Mucosa of descending colon (tissue), 3 donors: ENCODE results near the gene VAV3. TPM values are rescaled to one million over a fixed set of nuclear protein-coding genes. Genes with fewer than 3 reads are reported as not detected.
"Not testable (repeated sequence)": the region's sequence is repeated elsewhere in the genome, so short reads cannot be mapped to it uniquely, and the experiment has no call there.

Experiments
- ATAC-seq: fragments of 200-7000 bp; cut with Tn5 transposase; one replicate; pipeline ENCODE4 v1.9.1; 2020; ENCODE audit warnings: mild to moderate bottlenecking, moderate library complexity
- DNase-seq, 3 donors: peaks; one replicate each; pipeline ENCODE4 v3.0.0-alpha.2; 2020
- H3K36me3 ChIP-seq: fragments of 200-600 bp; one replicate; pipeline ENCODE4 v1.8.0; 2021; ENCODE audit warnings: low read depth, mild to moderate bottlenecking
- H3K4me1 ChIP-seq: fragments of 200-600 bp; one replicate; pipeline ENCODE4 v1.8.0; 2021; ENCODE audit warnings: low read depth, mild to moderate bottlenecking
- H3K4me3 ChIP-seq: fragments of 200-600 bp; one replicate; pipeline ENCODE4 v1.8.0; 2021; ENCODE audit warnings: mild to moderate bottlenecking
- H3K9me3 ChIP-seq: fragments of 200-600 bp; one replicate; pipeline ENCODE4 v1.8.0; 2021; ENCODE audit warnings: mild to moderate bottlenecking
- CTCF ChIP-seq: fragments of 200-600 bp; IDR thresholded peaks from one replicate; pipeline ENCODE4 v1.8.0; 2022; ENCODE audit warnings: antibody characterized with exemption, mild to moderate bottlenecking
- intact Hi-C, 2 donors: fragments of 100-400 bp; cut with DNase I in 1 of 2; cut with micrococcal nuclease in 1 of 2; formaldehyde crosslinking; loops; one replicate each; pipeline versions ENCODE4 v1.11.0 to v1.11.1; 2022; cut with DNase I, micrococcal nuclease
- total RNA-seq, 3 donors: library from RNA; stranded (reverse); fragmentation: NEBNext Ultra II Directional in 2 of 3; extraction: Animal tissue kit (Norgen Biotek cat#: 25700) in 2 of 3; gene quantifications; one replicate each; pipeline versions ENCODE4 v1.2.1 to v1.2.4, GENCODE V29; 2021 to 2023
- donor health status: DM: no; HTN: no; CAD: no; lungs with moderate emphysema.
- donor health status: DM: no; HTN: no; CAD: no.
- donor health status: DM: no; HTN: yes; CAD: no.

Gene VAV3
- total RNA-seq, 3 donors from 2014 or later: 41.3 to 142 (median 101) TPM

- intact Hi-C loops: no loop called here
- no peak for TF ChIP-seq CTCF
- ATAC-seq (no peak), DNase-seq (no peak)
- Histone ChIP-seq H3K4me3 (no peak overlapping the region), H3K4me1 (no peaks in the 10 kb centered on the region), H3K36me3 (no peaks in the 10 kb centered on the region), H3K9me3 (no peaks in the 10 kb centered on the region)
These were observed 44.7 kb upstream of the VAV3 start for GRCh38 chr1:108009603-108010195.

DNA sequence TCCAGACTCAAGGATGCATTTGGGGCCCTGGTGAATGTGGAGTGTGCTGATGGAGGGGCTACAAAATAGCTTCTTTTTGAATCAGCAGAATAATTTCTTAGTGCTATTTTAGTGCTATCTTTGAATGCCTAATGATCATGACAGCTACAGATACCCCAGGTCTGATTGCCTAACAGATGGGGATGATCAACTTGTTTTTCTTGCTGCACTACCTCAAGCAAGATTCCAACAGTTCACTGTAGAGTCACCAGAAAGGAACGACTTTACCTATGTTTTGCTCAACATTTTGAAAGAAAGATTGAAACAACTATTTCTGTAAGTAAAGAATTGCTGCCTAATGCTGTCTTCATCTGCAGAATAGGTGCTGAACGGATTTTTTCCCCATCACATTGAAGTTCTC lies 42.6 kb upstream of the VAV3 start:
- no peak for DNase-seq
- no peak for TF ChIP-seq CTCF
- no peaks in the 10 kb centered on the region for H3K36me3 ChIP-seq
- intact Hi-C loops: no loop called here
- no peak for ATAC-seq
- no peaks in the 10 kb centered on the region for H3K9me3 ChIP-seq
- no peak overlapping the region for H3K4me3 ChIP-seq
- no peaks in the 10 kb centered on the region for H3K4me1 ChIP-seq

- TF ChIP-seq CTCF: no peak
- H3K36me3 ChIP-seq: no peaks in the 10 kb centered on the region
- no peaks in the 10 kb centered on the region for H3K9me3 ChIP-seq
- intact Hi-C loops: no loop called here
- no peak for ATAC-seq
- no peaks in the 10 kb centered on the region for H3K4me1 ChIP-seq
- no peak for DNase-seq
- no peak overlapping the region for H3K4me3 ChIP-seq
These were observed 42.1 kb upstream of the VAV3 start for GRCh38 chr1:108007070-108007469.

DNA sequence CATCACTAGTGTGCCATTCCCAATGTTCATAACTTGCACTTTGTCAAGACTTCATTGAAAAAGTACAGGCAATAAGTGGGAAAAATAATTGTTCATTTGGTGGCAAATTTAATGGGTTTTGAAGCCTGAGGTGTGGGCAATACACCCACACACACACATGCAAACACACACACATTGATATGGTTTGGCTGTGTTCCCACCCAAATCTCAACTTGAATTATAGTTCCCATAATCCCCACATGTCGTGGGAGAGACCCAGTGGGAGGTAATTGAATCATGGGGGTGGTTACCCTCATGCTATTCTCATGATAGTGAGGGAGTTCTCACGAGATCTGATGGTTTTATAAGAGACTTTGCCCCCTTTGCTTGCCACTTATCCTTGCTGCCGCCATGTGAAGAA lies 39.9 kb upstream of the VAV3 start:
- H3K36me3 ChIP-seq, DNase-seq, H3K9me3 ChIP-seq, intact Hi-C loops, ATAC-seq, H3K4me3 ChIP-seq, H3K4me1 ChIP-seq: not testable (repeated sequence)

- no peak overlapping the region for H3K4me3 ChIP-seq
- no peaks in the 10 kb centered on the region for H3K9me3 ChIP-seq
- peaks cover 3% of the 10 kb centered on the region for H3K4me1 ChIP-seq
- no peak for TF ChIP-seq CTCF
- no peaks in the 10 kb centered on the region for H3K36me3 ChIP-seq
- intact Hi-C loops: no loop called here
- ATAC-seq (no peak), DNase-seq (peak in 2 of 3 donors; percentile 12 to 26)
These were observed 35.7 kb upstream of the VAV3 start for GRCh38 chr1:108000620-108001111.

DNA sequence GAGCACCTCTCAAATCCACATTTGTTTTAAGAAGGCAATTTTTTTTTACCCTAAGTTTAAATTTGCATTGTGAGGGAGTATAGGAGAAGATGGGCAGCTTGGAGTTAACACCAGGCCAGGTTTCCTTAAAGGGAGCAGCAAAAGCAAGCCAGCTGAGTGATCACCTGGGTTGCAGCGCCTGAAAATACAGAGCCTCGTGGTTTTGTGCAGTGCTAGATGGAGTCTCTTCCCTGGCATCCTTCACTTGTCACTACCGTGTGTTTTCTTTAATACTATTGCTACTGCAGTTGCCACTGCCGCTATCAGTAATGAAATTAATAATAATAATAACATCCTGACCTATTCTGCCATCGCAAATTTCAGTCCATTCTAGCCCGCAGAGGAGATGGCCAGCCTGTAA lies 35.2 kb upstream of the VAV3 start:
- no peak for DNase-seq
- Histone ChIP-seq H3K9me3 (no peaks in the 10 kb centered on the region), H3K4me3 (no peak overlapping the region), H3K4me1 (peaks cover 3% of the 10 kb centered on the region), H3K36me3 (no peaks in the 10 kb centered on the region)
- intact Hi-C loops: no loop called here
- no peak for ATAC-seq
- TF ChIP-seq CTCF: no peak
